Occipital lobe (tissue), 2 donors: ENCODE measurements around the gene DUSP8. TPM values are rescaled to one million over a fixed set of nuclear protein-coding genes. Genes with fewer than 3 reads are reported as not detected.
"Not testable (repeated sequence)": the region's sequence is repeated elsewhere in the genome, so short reads cannot be mapped to it uniquely, and the experiment has no call there.

Experiments
- DNase-seq: peaks from one replicate; lab custom pipeline; 2025; lab: John Stamatoyannopoulos, UW
- total RNA-seq: library from RNA; depleted of rRNA; stranded (reverse); fragments of >200 nt; gene quantifications from one replicate; pipeline ENCODE4 v1.2.3, GENCODE V29; 2014

The DUSP8 gene
- total RNA-seq, 1 donor from 2014 or later = 5.6 TPM

GRCh38 chr11:1516273-1517067, 55.6 kb downstream of the DUSP8 start:
- no peak for DNase-seq

DNA sequence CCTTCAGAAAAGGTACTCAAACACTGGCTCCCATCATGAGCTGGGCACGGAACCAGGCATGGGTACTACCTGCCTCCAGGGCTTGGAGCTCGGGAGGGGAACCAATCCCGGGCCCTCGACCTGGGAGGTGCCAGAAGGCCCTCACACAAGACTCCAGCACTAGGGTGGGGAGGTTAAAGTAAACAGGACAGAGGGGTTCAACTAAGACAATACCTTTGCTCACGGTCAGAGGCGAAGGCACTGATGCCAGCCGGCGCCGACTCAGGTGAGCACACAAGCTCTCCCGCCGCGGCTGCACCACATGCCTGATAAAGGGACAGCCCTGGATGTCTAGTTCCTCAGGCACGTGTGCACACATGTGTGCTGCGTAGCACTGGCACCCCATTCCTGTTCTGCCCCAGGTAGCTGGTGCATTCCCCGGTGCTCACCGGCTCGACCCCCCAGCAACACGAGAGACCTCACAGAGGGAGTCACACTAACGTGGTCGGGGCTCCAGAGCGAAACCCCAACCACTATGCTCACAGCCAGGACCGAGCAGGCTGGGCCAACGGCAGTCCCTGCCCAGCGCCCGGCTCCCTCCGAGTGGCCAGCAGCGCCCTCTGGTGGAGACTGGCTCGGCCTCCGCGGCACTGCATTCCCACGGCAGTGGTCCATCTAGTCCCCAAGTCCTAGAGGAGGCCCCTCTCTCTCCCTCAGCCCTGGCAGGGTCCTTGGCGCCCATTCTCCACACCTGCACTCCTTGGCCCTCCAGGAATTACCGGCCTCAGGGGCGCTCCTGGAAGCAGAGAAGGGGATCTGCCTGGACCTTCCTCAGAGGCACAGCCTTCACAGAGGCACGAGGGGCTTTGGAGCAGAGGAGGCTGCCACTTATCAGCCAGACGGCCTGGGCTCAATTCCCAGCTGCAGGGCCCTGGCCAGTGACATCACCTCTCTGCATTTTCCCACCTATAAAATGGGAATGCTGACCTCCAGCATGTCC, 56.7 kb downstream of the DUSP8 start:
- DNase-seq = peak; percentile 73

GRCh38 chr11:1514336-1515061, 57.6 kb downstream of the DUSP8 start:
- DNase-seq = peak; percentile 73

DNA sequence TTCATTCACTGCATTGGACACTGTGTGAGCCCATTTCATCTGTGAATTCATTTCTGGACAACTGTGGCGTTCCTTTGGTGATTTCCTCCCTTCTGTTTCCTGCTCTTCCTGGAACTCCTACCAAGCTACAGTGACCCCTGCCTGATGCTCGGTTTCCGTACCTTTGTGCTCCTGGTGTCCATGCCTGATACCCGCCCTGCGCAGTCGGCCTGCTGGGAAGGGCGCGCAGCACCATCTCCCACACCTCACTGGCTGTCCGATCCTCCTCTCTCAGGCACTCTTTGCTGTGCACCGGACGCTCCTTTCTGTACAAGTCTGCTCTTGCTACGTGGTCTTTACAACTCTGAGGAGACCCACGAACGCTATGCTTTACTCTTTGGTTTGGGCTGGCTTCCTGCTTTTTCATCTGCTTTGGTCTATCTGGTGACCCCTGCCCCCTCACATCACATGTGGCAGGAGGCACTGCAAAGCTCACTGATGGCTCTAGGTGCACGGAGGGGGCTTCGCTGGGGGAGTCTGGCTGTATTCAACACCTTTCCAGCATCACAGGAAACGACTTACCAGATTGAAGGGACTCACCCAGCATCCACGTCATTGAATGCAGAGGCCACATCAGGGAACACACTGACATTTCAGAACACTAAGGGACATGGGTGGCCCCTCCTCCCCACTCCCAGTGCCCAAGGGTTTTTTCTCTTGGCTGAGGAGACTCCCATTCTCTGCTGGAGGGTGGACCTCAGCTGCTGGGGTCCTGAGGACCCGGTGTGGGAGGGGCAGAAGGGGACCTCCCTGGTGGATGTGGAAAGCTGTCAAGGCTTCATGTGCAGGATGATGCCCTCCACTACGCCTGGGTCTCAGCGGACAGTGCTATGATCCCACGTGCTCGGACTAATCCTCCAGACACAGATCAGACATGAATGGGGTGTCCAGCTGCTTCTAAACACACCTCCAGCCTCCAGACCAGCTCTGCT, 58.5 kb downstream of the DUSP8 start:
- DNase-seq = no peak

DNA sequence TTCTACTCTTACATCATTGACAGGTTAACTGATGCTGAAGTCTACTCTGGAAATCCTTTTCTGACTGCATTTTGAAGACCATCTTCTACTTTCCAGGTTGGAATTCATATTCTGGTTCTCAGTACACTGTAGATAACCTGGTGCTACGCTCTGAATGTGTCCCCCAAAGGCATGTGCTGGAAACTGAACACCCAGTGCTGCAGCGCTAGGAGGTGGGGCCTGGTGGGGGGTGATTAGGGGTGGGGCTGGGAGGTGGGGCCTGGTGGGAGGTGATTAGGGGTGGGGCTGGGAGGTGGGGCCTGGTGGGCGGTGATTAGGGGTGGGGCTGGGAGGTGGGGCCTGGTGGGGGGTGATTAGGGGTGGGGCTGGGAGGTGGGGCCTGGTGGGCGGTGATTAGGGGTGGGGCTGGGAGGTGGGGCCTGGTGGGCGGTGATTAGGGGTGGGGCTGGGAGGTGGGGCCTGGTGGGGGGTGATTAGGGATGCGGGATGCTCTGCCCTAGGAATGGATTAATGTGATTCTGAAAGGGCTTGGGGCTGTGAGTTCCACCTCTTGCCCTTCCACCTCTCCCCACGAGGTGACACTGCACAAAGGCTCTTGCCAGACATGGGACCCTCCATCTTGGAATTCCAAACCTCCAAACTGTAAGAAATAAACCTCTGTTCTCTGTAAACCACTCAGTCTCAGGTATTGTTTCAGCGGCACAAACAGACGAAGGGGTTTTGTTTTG, 59.4 kb downstream of the DUSP8 start:
- not testable (repeated sequence) for DNase-seq

DNA sequence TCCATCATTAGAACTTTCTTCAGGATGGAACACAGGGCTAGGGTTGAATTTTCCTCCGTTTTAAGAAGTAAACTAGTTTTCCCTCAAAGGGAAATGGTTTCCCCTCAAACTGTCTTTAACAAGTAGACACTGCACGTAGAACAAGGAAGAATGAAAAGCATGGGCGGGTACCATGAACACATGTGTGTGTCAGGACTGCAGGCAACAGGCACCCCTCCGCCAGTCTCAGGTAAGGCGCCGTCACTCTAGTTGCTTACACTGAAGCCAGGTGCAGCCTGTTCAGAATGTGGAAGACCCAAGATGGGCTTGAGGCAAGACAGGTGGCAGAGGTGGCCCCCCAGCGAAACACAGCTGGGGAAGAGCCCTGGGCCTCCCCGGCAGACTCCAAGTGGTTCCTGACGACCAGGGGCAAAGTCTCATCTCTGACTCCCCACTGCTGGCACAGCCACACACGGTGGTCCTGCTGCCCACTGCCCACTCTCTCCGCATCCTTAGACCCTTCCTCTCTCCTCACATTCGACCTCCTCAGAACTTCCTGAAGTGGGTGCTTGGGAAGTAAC, 60.1 kb downstream of the DUSP8 start:
- no peak for DNase-seq

DNA sequence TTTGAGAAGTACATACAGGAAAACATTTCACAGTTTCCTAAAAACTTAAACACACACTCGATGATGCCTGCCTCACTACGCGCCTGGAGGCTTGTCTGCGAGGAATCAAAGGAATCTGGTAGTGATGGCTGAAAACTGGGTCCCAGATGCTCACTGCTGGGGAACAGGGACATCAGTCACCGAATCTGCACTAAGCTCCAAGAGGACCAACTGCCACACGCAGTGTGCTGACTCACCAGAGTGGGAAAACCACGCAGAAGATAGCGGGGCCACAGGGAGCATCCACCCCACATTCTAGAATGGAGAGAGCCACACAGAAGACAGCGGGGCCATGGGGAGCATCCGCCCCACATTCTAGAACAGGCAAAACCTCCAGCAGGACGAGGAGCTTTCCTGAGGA, 61.1 kb downstream of the DUSP8 start:
- peak; percentile 24 for DNase-seq

DNA sequence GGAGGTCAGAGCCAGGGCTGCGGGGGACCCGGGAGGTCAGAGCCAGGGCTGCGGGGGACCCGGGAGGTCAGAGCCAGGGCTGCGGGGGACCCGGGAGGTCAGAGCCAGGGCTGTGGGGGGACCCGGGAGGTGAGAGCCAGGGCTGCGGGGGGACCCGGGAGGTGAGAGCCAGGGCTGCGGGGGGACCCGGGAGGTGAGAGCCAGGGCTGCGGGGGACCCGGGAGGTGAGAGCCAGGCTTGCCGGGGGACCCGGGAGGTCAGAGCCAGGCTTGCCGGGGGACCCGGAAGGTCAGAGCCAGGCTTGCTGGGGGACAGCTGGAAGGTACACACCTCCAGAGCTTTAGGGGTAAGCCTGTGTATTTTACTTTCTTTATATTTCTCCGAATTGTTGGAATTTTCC, 61.7 kb downstream of the DUSP8 start:
- DNase-seq = not testable (repeated sequence)

- DNase-seq = no peak
These were observed 62.3 kb downstream of the DUSP8 start for GRCh38 chr11:1509626-1510255.

DNA sequence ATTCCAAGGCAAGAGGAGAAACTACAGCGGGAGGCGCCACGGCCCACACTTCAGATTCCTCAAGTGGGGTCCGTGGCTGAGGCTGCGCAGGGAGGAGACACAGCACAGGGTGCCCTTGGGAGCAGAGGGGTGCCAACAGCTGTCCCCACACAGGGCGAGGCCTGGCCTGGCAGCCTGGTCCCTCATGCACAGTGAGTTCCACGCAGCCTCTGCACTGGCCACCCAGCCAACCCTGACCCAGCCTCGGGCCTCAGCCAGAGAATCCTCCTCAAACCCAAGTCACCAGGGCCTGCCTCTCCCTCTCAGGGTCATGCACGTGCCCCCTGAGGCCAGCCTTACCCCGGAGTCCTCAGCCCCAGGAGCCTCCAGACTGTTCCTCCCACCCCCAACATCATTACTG, 63.1 kb downstream of the DUSP8 start:
- no peak for DNase-seq

- no peak for DNase-seq
These were observed 63.6 kb downstream of the DUSP8 start for GRCh38 chr11:1508491-1508891.

- no peak for DNase-seq
These were observed 64.5 kb downstream of the DUSP8 start for GRCh38 chr11:1507381-1508140.

DNA sequence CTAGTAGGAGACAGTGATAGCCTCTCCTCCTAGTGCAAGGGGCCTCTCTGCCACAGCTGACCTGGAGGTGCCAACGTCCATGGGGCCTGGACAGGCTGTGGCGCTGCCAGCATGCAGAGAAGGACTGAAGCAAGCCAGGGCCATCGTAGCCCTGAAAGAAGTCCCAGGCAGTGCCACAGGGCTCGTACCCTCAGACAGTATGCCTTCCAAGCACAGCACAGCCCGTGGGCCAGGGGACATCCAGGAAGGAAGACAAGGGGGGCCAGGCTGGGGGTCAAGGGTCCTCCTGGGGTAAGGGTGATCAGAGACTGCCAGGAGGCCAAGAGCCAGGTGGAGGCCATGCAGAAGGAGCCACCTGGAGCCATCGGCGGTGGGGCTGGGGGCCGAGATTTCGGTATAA, 65.1 kb downstream of the DUSP8 start:
- no peak for DNase-seq

DNA sequence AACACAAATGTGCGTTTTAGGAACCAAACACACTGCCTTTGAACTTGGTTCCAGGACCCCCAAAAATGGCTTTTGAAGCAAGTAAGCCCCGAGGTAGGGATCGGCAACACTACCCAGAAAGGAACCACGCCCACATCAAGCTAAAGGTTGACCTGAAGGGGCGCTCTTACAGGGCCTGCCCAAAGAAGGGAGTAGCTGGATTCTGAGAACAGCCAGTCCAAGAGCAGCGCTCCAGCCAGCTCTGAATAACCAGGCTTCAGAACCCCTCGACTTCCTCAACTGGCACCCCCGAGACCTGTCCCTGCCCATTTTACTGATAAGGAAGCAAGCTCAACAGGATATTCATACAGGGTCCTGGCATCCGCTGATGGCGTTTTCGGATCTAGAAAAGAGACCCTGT, 66.6 kb downstream of the DUSP8 start:
- no peak for DNase-seq

GRCh38 chr11:1504581-1505290, 67.3 kb downstream of the DUSP8 start:
- no peak for DNase-seq

GRCh38 chr11:1504138-1504537, 67.9 kb downstream of the DUSP8 start:
- DNase-seq = no peak
